GM12878 (cell line): ENCODE measurements around the gene MMGT1. TPM values are rescaled to one million over a fixed set of nuclear protein-coding genes. Genes with fewer than 3 reads are reported as not detected.

Experiments
- BRCA1 ChIP-seq: IDR thresholded peaks from 2 replicates; pipeline ENCODE4 v1.6.1; 2011; ENCODE audit warnings: low read depth, low read length, improper control_type of control experiment
- CREM ChIP-seq: IDR thresholded peaks from 2 replicates; pipeline ENCODE4 v1.6.1; 2014; ENCODE audit warnings: antibody characterized with exemption, low read depth
- E2F4 ChIP-seq: IDR thresholded peaks from 2 replicates; pipeline ENCODE4 v1.6.1; 2012; ENCODE audit warnings: low read depth, low read length, improper control_type of control experiment
- GABPA ChIP-seq: IDR thresholded peaks from 2 replicates; pipeline ENCODE4 v1.6.1; 2014; ENCODE audit warnings: antibody characterized with exemption, low read depth, mild to moderate bottlenecking, inconsistent platforms
- HDGF ChIP-seq: fragments of 450-650 bp; IDR thresholded peaks from 2 replicates; pipeline ENCODE4 v1.6.1; 2016; ENCODE audit warnings: antibody characterized with exemption
- KAT2A ChIP-seq: conservative IDR thresholded peaks from 2 replicates; pipeline ENCODE4 v1.6.1; 2011; ENCODE audit warnings: low read depth, low read length; ENCODE audit not compliant: control insufficient read depth
- MXI1 ChIP-seq: fragments of 150-350 bp; IDR thresholded peaks from 2 replicates; pipeline ENCODE4 v1.6.1; 2011; ENCODE audit warnings: low read depth, mild to moderate bottlenecking, inconsistent platforms, low read length, improper control_type of control experiment
- NBN ChIP-seq: fragments of 450-650 bp; IDR thresholded peaks from 2 replicates; pipeline ENCODE4 v1.6.1; 2016
- PRDM15 ChIP-seq: fragments of 450-650 bp; formaldehyde crosslinking; IDR thresholded peaks from 2 replicates; pipeline ENCODE4 v1.4.0; 2020; ENCODE audit warnings: mild to moderate bottlenecking, moderate library complexity
- SMAD5 ChIP-seq: IDR thresholded peaks from 2 replicates; pipeline ENCODE4 v1.6.1; 2016; ENCODE audit warnings: antibody characterized with exemption, low read depth
- SPI1 ChIP-seq: IDR thresholded peaks from 2 replicates; pipeline ENCODE4 v1.6.1; 2011; ENCODE audit warnings: low read depth, mild to moderate bottlenecking, low read length, moderate library complexity, borderline replicate concordance; ENCODE audit not compliant: insufficient read depth
- TCF12 ChIP-seq: IDR thresholded peaks from 2 replicates; pipeline ENCODE4 v1.6.1; 2011; ENCODE audit warnings: low read depth, mild to moderate bottlenecking, low read length
- polyA plus RNA-seq, 11 experiments: library from polyadenylated mRNA; depleted of rRNA in 4 of 11; unstranded in 6 of 11; stranded (reverse) in 5 of 11; fragments of >200 nt; fragmentation: Nextera tagmentation in 4 of 11; fragmentation: Illumina TruSeq in 1 of 11; extraction: Ambion mirVana in 4 of 11; extraction: Trizol in 1 of 11; gene quantifications; 1 replicate in 1 of 11; 2 replicates in 10 of 11; pipeline versions ENCODE4 v1.2.1 to v1.2.3, GENCODE V29; 2011 to 2016; ENCODE audit warnings: inconsistent platforms in 2 of 11, missing spikeins in 2 of 11, low read depth in 1 of 11
- total RNA-seq, 4 experiments: library from RNA; depleted of rRNA in 3 of 4; stranded (reverse); fragments of >200 nt in 3 of 4; fragmentation: Illumina TruSeq in 1 of 4; extraction: Trizol in 1 of 4; gene quantifications; 2 replicates each; pipeline versions ENCODE4 v1.2.1 to v1.2.3, GENCODE V29; 2013 to 2021
- TF ChIP-seq, protein P1 (sequence below): fragments of 450-650 bp; IDR thresholded peaks from 2 replicates; pipeline ENCODE4 v1.6.1; 2017; ENCODE audit warnings: low read depth, mild to moderate bottlenecking, moderate library complexity
- TF ChIP-seq, protein P2 (sequence below): fragments of 150-350 bp; IDR thresholded peaks from 2 replicates; pipeline ENCODE4 v1.6.1; 2016; ENCODE audit warnings: low read depth, low read length
- TF ChIP-seq, protein P3 (sequence below): fragments of 450-650 bp; IDR thresholded peaks from 2 replicates; pipeline ENCODE4 v1.6.1; 2016; ENCODE audit warnings: mild to moderate bottlenecking

MMGT1 gene
- total and polyA plus RNA-seq, 10 of the 15 experiments (the other 5 are each of a cell fraction or from before 2014, with no cell fraction given), result 8.8 to 19.2 (median 13.7) TPM

GRCh38 chrX:135973548-135974278, at the start of gene MMGT1 (continued):
- TF ChIP-seq PRDM15 (CRISPR knock-in tag) (no peak), KAT2A (no peak), MXI1 (0 out of 2 replicates have a peak, but pooled peaks have one; percentile 32), SPI1 (no peak; the same call in 1 of the 2 replicates), BRCA1 (no peak), CREM (peak; percentile 95), GABPA (0 out of 2 replicates have a peak, but pooled peaks have one; percentile 25), NBN (peak; percentile 98), TCF12 (no peak), E2F4 (no peak), SMAD5 (peak; percentile 28; the same call in 1 of the 2 replicates), HDGF (no peak)
- TF ChIP-seq, protein P1, sequence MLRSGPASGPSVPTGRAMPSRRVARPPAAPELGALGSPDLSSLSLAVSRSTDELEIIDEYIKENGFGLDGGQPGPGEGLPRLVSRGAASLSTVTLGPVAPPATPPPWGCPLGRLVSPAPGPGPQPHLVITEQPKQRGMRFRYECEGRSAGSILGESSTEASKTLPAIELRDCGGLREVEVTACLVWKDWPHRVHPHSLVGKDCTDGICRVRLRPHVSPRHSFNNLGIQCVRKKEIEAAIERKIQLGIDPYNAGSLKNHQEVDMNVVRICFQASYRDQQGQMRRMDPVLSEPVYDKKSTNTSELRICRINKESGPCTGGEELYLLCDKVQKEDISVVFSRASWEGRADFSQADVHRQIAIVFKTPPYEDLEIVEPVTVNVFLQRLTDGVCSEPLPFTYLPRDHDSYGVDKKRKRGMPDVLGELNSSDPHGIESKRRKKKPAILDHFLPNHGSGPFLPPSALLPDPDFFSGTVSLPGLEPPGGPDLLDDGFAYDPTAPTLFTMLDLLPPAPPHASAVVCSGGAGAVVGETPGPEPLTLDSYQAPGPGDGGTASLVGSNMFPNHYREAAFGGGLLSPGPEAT, result peak; percentile 88
- TF ChIP-seq, protein P2, sequence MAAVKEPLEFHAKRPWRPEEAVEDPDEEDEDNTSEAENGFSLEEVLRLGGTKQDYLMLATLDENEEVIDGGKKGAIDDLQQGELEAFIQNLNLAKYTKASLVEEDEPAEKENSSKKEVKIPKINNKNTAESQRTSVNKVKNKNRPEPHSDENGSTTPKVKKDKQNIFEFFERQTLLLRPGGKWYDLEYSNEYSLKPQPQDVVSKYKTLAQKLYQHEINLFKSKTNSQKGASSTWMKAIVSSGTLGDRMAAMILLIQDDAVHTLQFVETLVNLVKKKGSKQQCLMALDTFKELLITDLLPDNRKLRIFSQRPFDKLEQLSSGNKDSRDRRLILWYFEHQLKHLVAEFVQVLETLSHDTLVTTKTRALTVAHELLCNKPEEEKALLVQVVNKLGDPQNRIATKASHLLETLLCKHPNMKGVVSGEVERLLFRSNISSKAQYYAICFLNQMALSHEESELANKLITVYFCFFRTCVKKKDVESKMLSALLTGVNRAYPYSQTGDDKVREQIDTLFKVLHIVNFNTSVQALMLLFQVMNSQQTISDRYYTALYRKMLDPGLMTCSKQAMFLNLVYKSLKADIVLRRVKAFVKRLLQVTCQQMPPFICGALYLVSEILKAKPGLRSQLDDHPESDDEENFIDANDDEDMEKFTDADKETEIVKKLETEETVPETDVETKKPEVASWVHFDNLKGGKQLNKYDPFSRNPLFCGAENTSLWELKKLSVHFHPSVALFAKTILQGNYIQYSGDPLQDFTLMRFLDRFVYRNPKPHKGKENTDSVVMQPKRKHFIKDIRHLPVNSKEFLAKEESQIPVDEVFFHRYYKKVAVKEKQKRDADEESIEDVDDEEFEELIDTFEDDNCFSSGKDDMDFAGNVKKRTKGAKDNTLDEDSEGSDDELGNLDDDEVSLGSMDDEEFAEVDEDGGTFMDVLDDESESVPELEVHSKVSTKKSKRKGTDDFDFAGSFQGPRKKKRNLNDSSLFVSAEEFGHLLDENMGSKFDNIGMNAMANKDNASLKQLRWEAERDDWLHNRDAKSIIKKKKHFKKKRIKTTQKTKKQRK, result no peak
- TF ChIP-seq, protein P3, sequence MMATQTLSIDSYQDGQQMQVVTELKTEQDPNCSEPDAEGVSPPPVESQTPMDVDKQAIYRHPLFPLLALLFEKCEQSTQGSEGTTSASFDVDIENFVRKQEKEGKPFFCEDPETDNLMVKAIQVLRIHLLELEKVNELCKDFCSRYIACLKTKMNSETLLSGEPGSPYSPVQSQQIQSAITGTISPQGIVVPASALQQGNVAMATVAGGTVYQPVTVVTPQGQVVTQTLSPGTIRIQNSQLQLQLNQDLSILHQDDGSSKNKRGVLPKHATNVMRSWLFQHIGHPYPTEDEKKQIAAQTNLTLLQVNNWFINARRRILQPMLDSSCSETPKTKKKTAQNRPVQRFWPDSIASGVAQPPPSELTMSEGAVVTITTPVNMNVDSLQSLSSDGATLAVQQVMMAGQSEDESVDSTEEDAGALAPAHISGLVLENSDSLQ, result no peak
